Measurements from ENCODE around the gene MICAL1. TPM values are rescaled to one million over a fixed set of nuclear protein-coding genes. Genes with fewer than 3 reads are reported as not detected.
"Not testable (repeated sequence)": the region's sequence is repeated elsewhere in the genome, so short reads cannot be mapped to it uniquely, and the experiment has no call there.

MICAL1 gene
- total and polyA plus RNA-seq, 4 donors = 13.5 to 49.5 (median 26.9) TPM

- peaks cover 22% of the 10 kb centered on the region for H3K36me3 ChIP-seq (ENCODE audit: control insufficient read depth, insufficient read depth, low read length)
These were observed 10.2 kb upstream of the MICAL1 start for GRCh38 chr6:109465772-109466171.

GRCh38 chr6:109461733-109462526 is 6.4 kb upstream of the MICAL1 start:
- Histone ChIP-seq H3K9me3 (ENCODE audit: control insufficient read depth, insufficient read depth, low read length) (no peaks in the 10 kb centered on the region), H3K27me3 (ENCODE audit: control insufficient read depth, insufficient read depth, low read length) (no peaks in the 10 kb centered on the region), H3K27ac (ENCODE audit: low read depth, low read length) (no peak overlapping the region), H3K4me3 (ENCODE audit: low read depth, low read length) (no peak overlapping the region), H3K4me1 (ENCODE audit: control insufficient read depth, insufficient read depth, low read length) (peaks cover 7% of the 10 kb centered on the region), H3K36me3 (ENCODE audit: control insufficient read depth, insufficient read depth, low read length) (peaks cover 11% of the 10 kb centered on the region)
- WGBS (ENCODE audit: insufficient coverage) = no CpG with 5 or more reads among the region's 1 CpG
- no peak for DNase-seq (ENCODE audit: low read depth in 4 of 6, low spot score in 6 of 6)

More at GRCh38 chr6:109465772-109466171, 10.2 kb upstream of the MICAL1 start:
- no peak overlapping the region for H3K27ac ChIP-seq (ENCODE audit: low read depth, low read length)
- no peaks in the 10 kb centered on the region for H3K9me3 ChIP-seq (ENCODE audit: control insufficient read depth, insufficient read depth, low read length)
- H3K4me1 ChIP-seq (ENCODE audit: control insufficient read depth, insufficient read depth, low read length) = no peaks in the 10 kb centered on the region
- 65% methylated on average over 7 of the region's 7 CpGs for WGBS (ENCODE audit: insufficient coverage)
- H3K27me3 ChIP-seq (ENCODE audit: control insufficient read depth, insufficient read depth, low read length) = no peaks in the 10 kb centered on the region
- no peak overlapping the region for H3K4me3 ChIP-seq (ENCODE audit: low read depth, low read length)
- no peak for DNase-seq (ENCODE audit: low read depth in 4 of 6, low spot score in 6 of 6)

GRCh38 chr6:109461205-109461604 is 5.6 kb upstream of the MICAL1 start:
- not testable (repeated sequence) for H3K9me3 ChIP-seq (ENCODE audit: control insufficient read depth, insufficient read depth, low read length)

GRCh38 chr6:109460161-109460829 is 4.7 kb upstream of the MICAL1 start:
- Histone ChIP-seq H3K36me3 (ENCODE audit: control insufficient read depth, insufficient read depth, low read length) (peaks cover 4% of the 10 kb centered on the region), H3K27ac (ENCODE audit: low read depth, low read length) (no peak overlapping the region), H3K4me3 (ENCODE audit: low read depth, low read length) (no peak overlapping the region), H3K27me3 (ENCODE audit: control insufficient read depth, insufficient read depth, low read length) (no peaks in the 10 kb centered on the region), H3K4me1 (ENCODE audit: control insufficient read depth, insufficient read depth, low read length) (peaks cover 20% of the 10 kb centered on the region), H3K9me3 (ENCODE audit: control insufficient read depth, insufficient read depth, low read length) (no peaks in the 10 kb centered on the region)
- DNase-seq (ENCODE audit: low read depth in 4 of 6, low spot score in 6 of 6) = no peak
- 57% methylated on average over 1 of the region's 3 CpGs for WGBS (ENCODE audit: insufficient coverage)

More at GRCh38 chr6:109461205-109461604, 5.6 kb upstream of the MICAL1 start:
- not testable (repeated sequence) for H3K4me3 ChIP-seq (ENCODE audit: low read depth, low read length); DNase-seq (ENCODE audit: low read depth in 4 of 6, low spot score in 6 of 6); H3K27me3 ChIP-seq (ENCODE audit: control insufficient read depth, insufficient read depth, low read length); H3K27ac ChIP-seq (ENCODE audit: low read depth, low read length)
- H3K36me3 ChIP-seq (ENCODE audit: control insufficient read depth, insufficient read depth, low read length) = peaks cover 11% of the 10 kb centered on the region
- H3K4me1 ChIP-seq (ENCODE audit: control insufficient read depth, insufficient read depth, low read length) = peaks cover 14% of the 10 kb centered on the region
- WGBS (ENCODE audit: insufficient coverage) = no CpG with 5 or more reads among the region's 1 CpG

- H3K27me3 ChIP-seq (ENCODE audit: control insufficient read depth, insufficient read depth, low read length) = no peaks in the 10 kb centered on the region
- H3K27ac ChIP-seq (ENCODE audit: low read depth, low read length) = no peak overlapping the region
- peaks cover 5% of the 10 kb centered on the region for H3K36me3 ChIP-seq (ENCODE audit: control insufficient read depth, insufficient read depth, low read length)
- WGBS (ENCODE audit: insufficient coverage) = 80% methylated on average over 2 of the region's 5 CpGs
- no peak for DNase-seq (ENCODE audit: low read depth in 4 of 6, low spot score in 6 of 6)
- H3K4me1 ChIP-seq (ENCODE audit: control insufficient read depth, insufficient read depth, low read length) = peaks cover 33% of the 10 kb centered on the region
- H3K4me3 ChIP-seq (ENCODE audit: low read depth, low read length) = no peak overlapping the region
- no peaks in the 10 kb centered on the region for H3K9me3 ChIP-seq (ENCODE audit: control insufficient read depth, insufficient read depth, low read length)
These were observed 3.4 kb upstream of the MICAL1 start for GRCh38 chr6:109458774-109459531.

GRCh38 chr6:109457562-109457996 is 2.0 kb upstream of the MICAL1 start:
- Histone ChIP-seq H3K9me3 (ENCODE audit: control insufficient read depth, insufficient read depth, low read length) (no peaks in the 10 kb centered on the region), H3K36me3 (ENCODE audit: control insufficient read depth, insufficient read depth, low read length) (peaks cover 15% of the 10 kb centered on the region), H3K4me3 (ENCODE audit: low read depth, low read length) (no peak overlapping the region), H3K4me1 (ENCODE audit: control insufficient read depth, insufficient read depth, low read length) (peaks cover 39% of the 10 kb centered on the region), H3K27ac (ENCODE audit: low read depth, low read length) (no peak overlapping the region), H3K27me3 (ENCODE audit: control insufficient read depth, insufficient read depth, low read length) (no peaks in the 10 kb centered on the region)
- WGBS (ENCODE audit: insufficient coverage) = 65% methylated on average over 4 of the region's 6 CpGs
- no peak for DNase-seq (ENCODE audit: low read depth in 4 of 6, low spot score in 6 of 6)

GRCh38 chr6:109456710-109457561 is 1.4 kb upstream of the MICAL1 start:
- no peaks in the 10 kb centered on the region for H3K9me3 ChIP-seq (ENCODE audit: control insufficient read depth, insufficient read depth, low read length)
- peak in 1 of 6 donors; percentile 44 for DNase-seq (ENCODE audit: low read depth in 4 of 6, low spot score in 6 of 6)
- H3K36me3 ChIP-seq (ENCODE audit: control insufficient read depth, insufficient read depth, low read length) = peaks cover 20% of the 10 kb centered on the region
- H3K27me3 ChIP-seq (ENCODE audit: control insufficient read depth, insufficient read depth, low read length) = no peaks in the 10 kb centered on the region
- H3K4me3 ChIP-seq (ENCODE audit: low read depth, low read length) = peak overlapping the region; percentile 81
- H3K4me1 ChIP-seq (ENCODE audit: control insufficient read depth, insufficient read depth, low read length) = peaks cover 39% of the 10 kb centered on the region
- H3K27ac ChIP-seq (ENCODE audit: low read depth, low read length) = no peak overlapping the region
- 48% methylated on average over 14 of the region's 16 CpGs for WGBS (ENCODE audit: insufficient coverage)

- Histone ChIP-seq H3K27me3 (ENCODE audit: control insufficient read depth, insufficient read depth, low read length) (no peaks in the 10 kb centered on the region), H3K36me3 (ENCODE audit: control insufficient read depth, insufficient read depth, low read length) (peaks cover 27% of the 10 kb centered on the region), H3K4me3 (ENCODE audit: low read depth, low read length) (peak overlapping the region; percentile 81), H3K27ac (ENCODE audit: low read depth, low read length) (no peak overlapping the region), H3K4me1 (ENCODE audit: control insufficient read depth, insufficient read depth, low read length) (peaks cover 43% of the 10 kb centered on the region), H3K9me3 (ENCODE audit: control insufficient read depth, insufficient read depth, low read length) (no peaks in the 10 kb centered on the region)
- no peak for DNase-seq (ENCODE audit: low read depth in 4 of 6, low spot score in 6 of 6)
- WGBS (ENCODE audit: insufficient coverage) = 5% methylated on average over 38 of the region's 38 CpGs
These were observed 575 bp upstream of the MICAL1 start for GRCh38 chr6:109456111-109456583.
